GM21390 (cell line): ENCODE measurements around the gene GLTP.
"Not testable (repeated sequence)": the region's sequence is repeated elsewhere in the genome, so short reads cannot be mapped to it uniquely, and the experiment has no call there.

ENCODE experiments used
- ATAC-seq: cut with Tn5 transposase; IDR thresholded peaks from one replicate; pipeline ENCODE4 v1.9.1; 2021; ENCODE audit not compliant: unreplicated experiment

GLTP gene

GRCh38 chr12:109880043-109880931, at the start of gene GLTP:
Gene GLTP (minus strand): TSS chr12:109880541. CDS start chr12:109880374, 167 bp downstream.
- peak; percentile 89 for ATAC-seq

- ATAC-seq: not testable (repeated sequence)
Observed at GRCh38 chr12:109929326-109929725, 49.0 kb upstream of the GLTP start.

GRCh38 chr12:109928058-109928656, 47.8 kb upstream of the GLTP start:
- no peak for ATAC-seq

GRCh38 chr12:109927622-109928021, 47.3 kb upstream of the GLTP start:
- no peak for ATAC-seq

GRCh38 chr12:109926488-109927210, 46.3 kb upstream of the GLTP start:
- ATAC-seq: no peak

- ATAC-seq: no peak
Observed at GRCh38 chr12:109926016-109926415, 45.7 kb upstream of the GLTP start.

GRCh38 chr12:109925185-109925840, 45.0 kb upstream of the GLTP start:
- no peak for ATAC-seq

GRCh38 chr12:109923481-109924245, 43.3 kb upstream of the GLTP start:
- ATAC-seq: no peak

GRCh38 chr12:109923038-109923437, 42.7 kb upstream of the GLTP start:
- ATAC-seq: no peak

- no peak for ATAC-seq
Observed at GRCh38 chr12:109921982-109922381, 41.6 kb upstream of the GLTP start.

- ATAC-seq: no peak
Observed at GRCh38 chr12:109920261-109920780, 40.0 kb upstream of the GLTP start.

- ATAC-seq: no peak
Observed at GRCh38 chr12:109919456-109919855, 39.1 kb upstream of the GLTP start.

GRCh38 chr12:109916045-109916444, 35.7 kb upstream of the GLTP start:
- no peak for ATAC-seq

GRCh38 chr12:109915171-109916040, 35.1 kb upstream of the GLTP start:
- ATAC-seq: no peak

- no peak for ATAC-seq
Observed at GRCh38 chr12:109914461-109914860, 34.1 kb upstream of the GLTP start.

GRCh38 chr12:109912855-109913321, 32.5 kb upstream of the GLTP start:
- ATAC-seq: no peak

GRCh38 chr12:109910969-109911348, 30.6 kb upstream of the GLTP start:
- ATAC-seq: no peak

- ATAC-seq: no peak
Observed at GRCh38 chr12:109910254-109910968, 30.1 kb upstream of the GLTP start.
